ENCODE results near the gene NAGLU. TPM values are rescaled to one million over a fixed set of nuclear protein-coding genes. Genes with fewer than 3 reads are reported as not detected.

NAGLU gene
- polyA plus RNA-seq, 1 of the 3 experiments (the other 2 are of a cell fraction): 33.9 TPM

GRCh38 chr17:42518046-42518754, 17.8 kb upstream of the NAGLU start:
- Histone ChIP-seq H3K4me2 (peak overlapping the region; percentile 81), H3F3A (replicated peaks; ENCODE audit: insufficient read depth) (peaks cover 47% of the 10 kb centered on the region), H3K36me3 (replicated peaks in 1 of 2; ENCODE audit: control insufficient read depth in 1 of 2, insufficient read depth in 2 of 2, low read length in 1 of 2) (peaks cover 0 to 7% of the 10 kb centered on the region in 2 experiments), H3K9me3 (no peaks in the 10 kb centered on the region), H3K9ac (peak overlapping the region; percentile 60), H3K27me3 (ENCODE audit: insufficient read depth) (no peaks in the 10 kb centered on the region), H3K79me2 (ENCODE audit: insufficient read depth) (peaks cover 8% of the 10 kb centered on the region; the same call in 1 of the 2 replicates), H3K4me3 (ENCODE audit: low read depth in 2 of 2, low read length in 1 of 2) (peak overlapping the region in 1 of 2 experiments; percentile 13; a peak in 2 of 4 replicates), H3K4me1 (ENCODE audit: control insufficient read depth in 1 of 2, insufficient read depth in 2 of 2, low read depth in 1 of 2, low read length in 1 of 2) (peaks cover 43 to 54% of the 10 kb centered on the region in 2 experiments), H3K9me2 (no peaks in the 10 kb centered on the region), H2AFZ (ENCODE audit: low read depth) (no peak overlapping the region), H3K27ac (ENCODE audit: low read depth in 2 of 2, low read length in 1 of 2) (peak overlapping the region; percentile 92 to 100), H4K20me1 (ENCODE audit: insufficient read depth) (no peaks in the 10 kb centered on the region)
- ChIA-PET CTCF (interaction anchor here (0.6 to 7.9 kb wide), 26 partner anchors 9 to 464 kb away, joined by 3 to 83 read pairs (median 4); partner anchors contain the start of gene CAVIN1), POLR2A (interaction anchor here (0.6 to 1.5 kb wide), 2 partner anchors 22 to 24 kb away, joined by 3 read pairs; no protein-coding TSS in a partner anchor)
- no peak for DNase-seq
- WGBS (ENCODE audit: low lambda C conversion rate): 22% methylated on average over 9 of the region's 9 CpGs
- TF ChIP-seq RCOR1 (IDR thresholded peaks at IDR 0.05; ENCODE audit: low read length) (no peak), TEAD4 (IDR thresholded peaks at IDR 0.05; ENCODE audit: borderline replicate concordance, insufficient read depth) (peak; percentile 77; the same call in 1 of the 2 replicates), EZH2phosphoT487 (IDR thresholded peaks at IDR 0.05; ENCODE audit: borderline replicate concordance, low read depth) (no peak), POLR2AphosphoS5 (IDR thresholded peaks at IDR 0.05; ENCODE audit: low read depth, low read length) (peak; percentile 78), USF2 (IDR thresholded peaks at IDR 0.05; ENCODE audit: borderline replicate concordance, low read depth, low read length) (no peak), EP300 (IDR thresholded peaks at IDR 0.05; ENCODE audit: borderline replicate concordance in 1 of 2, low read depth in 1 of 2, low read length in 1 of 2) (peak; percentile 10 to 92; a peak in 2 of 4 replicates), CTCF (IDR thresholded peaks at IDR 0.05) (no peak), FOXM1 (IDR thresholded peaks at IDR 0.05; ENCODE audit: low read depth) (0 out of 2 replicates have a peak, but pooled peaks have one; percentile 34), REST (IDR thresholded peaks at IDR 0.05; ENCODE audit: low read depth, low read length) (no peak; the same call in 1 of the 2 replicates), GABPA (IDR thresholded peaks at IDR 0.05; ENCODE audit: low read depth) (peak; percentile 55; the same call in 1 of the 2 replicates), SMC3 (IDR thresholded peaks at IDR 0.05; ENCODE audit: low read depth, low read length) (no peak), TCF12 (IDR thresholded peaks at IDR 0.05) (peak; percentile 94), ZBTB33 (IDR thresholded peaks at IDR 0.05; ENCODE audit: borderline replicate concordance, low read depth) (peak; percentile 69; the same call in 1 of the 2 replicates), FOSL2 (IDR thresholded peaks at IDR 0.05; ENCODE audit: borderline replicate concordance, low read depth) (peak; percentile 96), TAF1 (IDR thresholded peaks at IDR 0.05; ENCODE audit: borderline replicate concordance, low read depth, low read length) (peak; percentile 20; the same call in 1 of the 2 replicates), MEF2A (IDR thresholded peaks at IDR 0.05; ENCODE audit: borderline replicate concordance, low read depth) (no peak; the same call in 1 of the 2 replicates), ELF1 (IDR thresholded peaks at IDR 0.05) (peak; percentile 78), RXRA (IDR thresholded peaks at IDR 0.05; ENCODE audit: borderline replicate concordance, low read depth) (peak; percentile 94), NFIC (IDR thresholded peaks at IDR 0.05; ENCODE audit: borderline replicate concordance) (peak; percentile 100), RFX5 (IDR thresholded peaks at IDR 0.05; ENCODE audit: low read length) (no peak), MAX (IDR thresholded peaks at IDR 0.05; ENCODE audit: low read depth) (peak; percentile 86), SIN3A (IDR thresholded peaks at IDR 0.05; ENCODE audit: borderline replicate concordance, low read depth, low read length) (peak; percentile 69; the same call in 1 of the 2 replicates), FOXJ3 (CRISPR knock-in tag; IDR thresholded peaks at IDR 0.05) (no peak), MXI1 (IDR thresholded peaks at IDR 0.05; ENCODE audit: low read depth, low read length) (no peak)
